BJ (cell line): ENCODE results near the gene PLD3. TPM values are rescaled to one million over a fixed set of nuclear protein-coding genes. Genes with fewer than 3 reads are reported as not detected.

Experiments used
- CTCF ChIA-PET: fragments of 350-600 bp; formaldehyde crosslinking; extraction: SDS; loops from one replicate; lab custom pipeline; 2021; ENCODE audit warnings: antibody characterized with exemption, inconsistent platforms; lab: Yijun Ruan, JAX
- POLR2A ChIA-PET: fragments of 300-600 bp; sonication (Branson Sonifier 250); formaldehyde crosslinking; extraction: SDS; loops from one replicate; lab custom pipeline; 2021; ENCODE audit warnings: antibody characterized with exemption; lab: Charles Lee
- DNase-seq: peaks from one replicate; pipeline ENCODE4 v3.0.0-alpha.2; 2011; ENCODE audit warnings: low read depth
- H3K27me3 ChIP-seq: 2 replicates; pipeline ENCODE4 v1.6.0; 2011; ENCODE audit warnings: low read length; ENCODE audit not compliant: control insufficient read depth, insufficient read depth
- H3K36me3 ChIP-seq: 2 replicates; pipeline ENCODE4 v1.5.1; 2011; ENCODE audit warnings: low read length; ENCODE audit not compliant: control insufficient read depth, insufficient read depth
- H3K4me3 ChIP-seq: 2 replicates; pipeline ENCODE4 v1.5.1; 2011; ENCODE audit warnings: low read depth, mild to moderate bottlenecking, control low read depth, low read length
- CTCF ChIP-seq: IDR thresholded peaks from 2 replicates; pipeline ENCODE4 v1.5.1; 2011; ENCODE audit warnings: low read depth, mild to moderate bottlenecking, control low read depth, inconsistent platforms, low read length, moderate library complexity; ENCODE audit not compliant: insufficient read depth
- polyA plus RNA-seq: library from polyadenylated mRNA; depleted of rRNA; stranded (reverse); fragments of >200 nt; gene quantifications from 2 replicates; pipeline ENCODE4 v1.2.3, GENCODE V29; 2011

Gene PLD3
- polyA plus RNA-seq, 1 experiment: 571 TPM

GRCh38 chr19:40304306-40304705 lies 44.2 kb upstream of the PLD3 start:
- ChIA-PET POLR2A (no interaction called here), CTCF (interaction anchor here (0.6 to 2.6 kb wide), 15 partner anchors 9 to 358 kb away, joined by 3 to 26 read pairs (median 6); partner anchors contain the start of gene LTBP4)
- TF ChIP-seq CTCF: no peak
- Histone ChIP-seq H3K27me3 (no peaks in the 10 kb centered on the region), H3K36me3 (no peaks in the 10 kb centered on the region), H3K4me3 (no peak overlapping the region)
- DNase-seq: no peak

GRCh38 chr19:40305403-40305802 lies 43.1 kb upstream of the PLD3 start:
- POLR2A ChIA-PET: no interaction called here
- Histone ChIP-seq H3K36me3 (no peaks in the 10 kb centered on the region), H3K27me3 (no peaks in the 10 kb centered on the region), H3K4me3 (no peak overlapping the region)
- DNase-seq: peak; percentile 26
- CTCF ChIA-PET: interaction anchor here (0.6 to 2.6 kb wide), 31 partner anchors 10 to 514 kb away, joined by 3 to 26 read pairs (median 4); partner anchors contain the start of genes AKT2, C19orf47, LTBP4 and PLD3
- TF ChIP-seq CTCF: peak; percentile 77

GRCh38 chr19:40309666-40310065 lies 38.8 kb upstream of the PLD3 start:
- TF ChIP-seq CTCF: no peak
- H3K27me3 ChIP-seq: no peaks in the 10 kb centered on the region
- ChIA-PET POLR2A (no interaction called here), CTCF (interaction anchor here (1.0 to 1.1 kb wide), 2 partner anchors 212 to 325 kb away, joined by 3 to 4 read pairs; no protein-coding TSS in a partner anchor)
- no peaks in the 10 kb centered on the region for H3K36me3 ChIP-seq
- H3K4me3 ChIP-seq: no peak overlapping the region
- DNase-seq: no peak

- ChIA-PET POLR2A (no interaction called here), CTCF (interaction anchor here (0.9 kb wide), 1 partner anchor 8 kb away, joined by 4 read pairs; no protein-coding TSS in a partner anchor)
- no peak overlapping the region for H3K4me3 ChIP-seq
- H3K36me3 ChIP-seq: peaks cover 3% of the 10 kb centered on the region
- no peaks in the 10 kb centered on the region for H3K27me3 ChIP-seq
- TF ChIP-seq CTCF: no peak
- no peak for DNase-seq
These were observed 36.0 kb upstream of the PLD3 start for GRCh38 chr19:40312533-40312932.

- CTCF ChIA-PET: interaction anchor here (0.6 to 0.9 kb wide), 2 partner anchors 9 to 150 kb away, joined by 3 to 4 read pairs; no protein-coding TSS in a partner anchor
- no peak for DNase-seq
- Histone ChIP-seq H3K27me3 (no peaks in the 10 kb centered on the region), H3K36me3 (peaks cover 3% of the 10 kb centered on the region), H3K4me3 (no peak overlapping the region)
- POLR2A ChIA-PET: no interaction called here
- no peak for TF ChIP-seq CTCF
These were observed 35.1 kb upstream of the PLD3 start for GRCh38 chr19:40313229-40313983.
